H1 (cell line): ENCODE data around the gene BNIP5. TPM values are rescaled to one million over a fixed set of nuclear protein-coding genes. Genes with fewer than 3 reads are reported as not detected.

Source experiments
- CHD1 ChIP-seq: IDR thresholded peaks from 2 replicates; pipeline ENCODE4 v1.6.1; 2012; ENCODE audit warnings: low read depth, low read length, improper control_type of control experiment
- MAFK ChIP-seq: IDR thresholded peaks from 2 replicates; pipeline ENCODE4 v1.6.1; 2012; ENCODE audit warnings: low read depth, mild to moderate bottlenecking, improper control_type of control experiment, low read length
- MAX ChIP-seq: IDR thresholded peaks from 2 replicates; pipeline ENCODE4 v1.6.1; 2012; ENCODE audit warnings: inconsistent platforms
- SIX5 ChIP-seq: IDR thresholded peaks from 2 replicates; pipeline ENCODE4 v1.6.1; 2011; ENCODE audit warnings: mild to moderate bottlenecking, low read depth, low read length
- SP1 ChIP-seq: IDR thresholded peaks from 2 replicates; pipeline ENCODE4 v1.6.1; 2011; ENCODE audit warnings: low read depth, low read length
- TAF7 ChIP-seq: optimal IDR thresholded peaks from 2 replicates; pipeline ENCODE3; 2011; ENCODE audit warnings: low read depth, mild to moderate bottlenecking, inconsistent platforms, low read length, moderate library complexity, borderline replicate concordance
- polyA plus RNA-seq, 7 experiments: library from polyadenylated mRNA; depleted of rRNA in 3 of 7; stranded (reverse) in 5 of 7; unstranded in 2 of 7; fragments of >200 nt in 5 of 7; fragments of 200-250 nt in 2 of 7; gene quantifications; 1 replicate in 5 of 7; 2 replicates in 1 of 7; 4 replicates in 1 of 7; pipeline versions ENCODE4 v1.2.1 to v1.2.3, GENCODE V29; 2011 to 2013; ENCODE audit warnings: missing spikeins in 2 of 7, mixed read lengths in 2 of 7
- total RNA-seq: library from RNA; stranded (reverse); fragmentation: NEBNext Ultra II Directional; extraction: Animal tissue kit (Norgen Biotek cat#: 25700); gene quantifications from 2 replicates; pipeline ENCODE4 v1.2.1, GENCODE V29; 2021
- TF ChIP-seq, protein P1 (sequence below): IDR thresholded peaks from 2 replicates; pipeline ENCODE4 v1.6.1; 2011; ENCODE audit warnings: low read length, improper control_type of control experiment

BNIP5 gene
- total and polyA plus RNA-seq, 2 of the 8 experiments (the other 6 are each of a cell fraction or from before 2014, with no cell fraction given) = not detected

DNA sequence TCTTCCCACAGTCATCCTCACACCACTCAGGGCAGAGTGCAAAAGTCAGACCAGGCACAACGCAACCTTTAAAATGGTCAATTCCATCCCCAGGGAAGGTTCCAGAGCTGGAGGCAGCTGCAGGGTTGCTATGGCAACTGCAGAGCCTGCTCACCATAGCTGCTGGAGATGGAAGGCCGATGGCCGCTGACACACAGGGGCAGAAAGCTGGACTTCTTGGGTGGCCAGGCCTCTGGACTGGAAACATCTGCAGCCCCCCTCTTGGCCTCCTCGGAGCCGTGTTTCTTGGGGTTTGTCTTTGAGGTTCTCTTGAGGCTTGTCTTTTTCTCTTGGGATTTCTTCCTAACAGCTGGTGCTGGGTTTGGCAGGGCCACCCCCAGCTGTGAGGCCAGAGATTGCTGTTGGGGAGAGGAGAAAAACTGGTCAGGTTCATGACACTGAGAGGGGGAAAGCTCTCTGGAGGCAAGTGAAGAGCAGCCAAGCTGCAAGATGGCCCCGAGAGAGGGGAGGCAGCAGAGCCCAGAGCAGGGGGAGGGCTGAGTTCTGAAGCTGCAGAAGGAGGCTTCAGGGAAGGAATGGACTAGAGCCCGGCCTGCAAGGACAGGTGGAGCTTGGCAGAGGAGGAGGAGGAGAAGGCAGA lies 10.2 kb downstream of the BNIP5 start (continued):
- TF ChIP-seq, protein P1, sequence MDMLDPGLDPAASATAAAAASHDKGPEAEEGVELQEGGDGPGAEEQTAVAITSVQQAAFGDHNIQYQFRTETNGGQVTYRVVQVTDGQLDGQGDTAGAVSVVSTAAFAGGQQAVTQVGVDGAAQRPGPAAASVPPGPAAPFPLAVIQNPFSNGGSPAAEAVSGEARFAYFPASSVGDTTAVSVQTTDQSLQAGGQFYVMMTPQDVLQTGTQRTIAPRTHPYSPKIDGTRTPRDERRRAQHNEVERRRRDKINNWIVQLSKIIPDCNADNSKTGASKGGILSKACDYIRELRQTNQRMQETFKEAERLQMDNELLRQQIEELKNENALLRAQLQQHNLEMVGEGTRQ = no peak
- TF ChIP-seq TAF7 (no peak), SIX5 (no peak), CHD1 (no peak), SP1 (no peak), MAX (no peak), MAFK (no peak)
